T-cell (primary cell): ENCODE data around the gene NCAPG2. TPM values are rescaled to one million over a fixed set of nuclear protein-coding genes. Genes with fewer than 3 reads are reported as not detected.

Experiments
- ATAC-seq, 4 experiments: fragments of 200-7000 bp in 3 of 4; fragments of 150-1000 bp in 1 of 4; cut with Tn5 transposase; replicated peaks in 1 of 4; 1 replicate in 3 of 4; 2 replicates in 1 of 4; pipeline ENCODE4 v1.10.0; 2021; ENCODE audit warnings: moderate library complexity in 3 of 4, mild to moderate bottlenecking in 2 of 4, moderate number of reproducible peaks in 1 of 4
- CTCF ChIA-PET, 2 donors: fragments of 300-600 bp; sonication (Branson Sonifier 250); formaldehyde crosslinking; loops; one replicate each; lab custom pipeline; 2022; ENCODE audit warnings: antibody characterized with exemption in 2 of 2; lab: Charles Lee
- POLR2A ChIA-PET, 2 donors: fragments of 300-600 bp; sonication (Branson Sonifier 250); formaldehyde crosslinking; loops; one replicate each; lab custom pipeline; 2022; ENCODE audit warnings: antibody characterized with exemption in 2 of 2; lab: Charles Lee
- DNase-seq, 35 experiments: peaks; one replicate each; pipeline versions ENCODE4 v3.0.0 to v3.0.0-alpha.2; 2013 to 2023
- H3K27ac ChIP-seq: one replicate; pipeline ENCODE4 v1.5.1; 2013; ENCODE audit warnings: low read length
- H3K27me3 ChIP-seq, 2 experiments: replicated peaks in 1 of 2; 1 replicate in 1 of 2; 2 replicates in 1 of 2; pipeline versions ENCODE4 v1.6.1 to v1.7.0; 2013; ENCODE audit warnings: low read length in 1 of 2, mixed read lengths in 1 of 2; ENCODE audit not compliant: control insufficient read depth in 2 of 2, insufficient read depth in 2 of 2; ENCODE audit errors: extremely low read depth in 1 of 2
- H3K36me3 ChIP-seq, 2 donors: 1 replicate in 1 of 2; 2 replicates in 1 of 2; pipeline versions ENCODE4 v1.6.1 to v1.7.0; 2013; ENCODE audit warnings: low read length in 1 of 2; ENCODE audit not compliant: control insufficient read depth in 2 of 2, insufficient read depth in 1 of 2; ENCODE audit errors: extremely low read depth in 1 of 2
- H3K4me1 ChIP-seq, 2 experiments: 1 replicate in 1 of 2; 2 replicates in 1 of 2; pipeline versions ENCODE4 v1.6.1 to v1.7.0; 2013; ENCODE audit warnings: low read length in 2 of 2, mixed read lengths in 1 of 2; ENCODE audit not compliant: insufficient read depth in 2 of 2, control insufficient read depth in 1 of 2; ENCODE audit errors: extremely low read depth in 1 of 2
- H3K4me3 ChIP-seq, 2 donors: 1 replicate in 1 of 2; 2 replicates in 1 of 2; pipeline versions ENCODE4 v1.5.1 to v1.7.0; 2013; ENCODE audit warnings: mild to moderate bottlenecking in 2 of 2, low read length in 1 of 2, moderate library complexity in 1 of 2; ENCODE audit not compliant: control insufficient read depth in 1 of 2; ENCODE audit errors: extremely low read depth in 1 of 2
- H3K9me3 ChIP-seq: 2 replicates; pipeline ENCODE4 v1.7.0; 2013
- H3K27ac Mint-ChIP-seq, 2 donors: one replicate each; pipeline ENCODE4 v1.8.0; 2020 to 2021; ENCODE audit warnings: mild to moderate bottlenecking in 2 of 2, mixed read lengths in 2 of 2
- H3K27me3 Mint-ChIP-seq, 2 donors: one replicate each; pipeline ENCODE4 v1.8.0; 2021 to 2022; ENCODE audit warnings: mixed read lengths in 2 of 2
- H3K36me3 Mint-ChIP-seq: one replicate; pipeline ENCODE4 v1.8.0; 2021; ENCODE audit warnings: mixed read lengths
- H3K4me1 Mint-ChIP-seq, 3 donors: one replicate each; pipeline ENCODE4 v1.8.0; 2020 to 2022; ENCODE audit warnings: mixed read lengths in 3 of 3, mild to moderate bottlenecking in 1 of 3
- H3K4me3 Mint-ChIP-seq, 3 donors: one replicate each; pipeline ENCODE4 v1.8.0; 2020 to 2022; ENCODE audit warnings: mild to moderate bottlenecking in 3 of 3, mixed read lengths in 3 of 3, moderate library complexity in 3 of 3
- H3K9me3 Mint-ChIP-seq, 3 donors: one replicate each; pipeline ENCODE4 v1.8.0; 2020 to 2022; ENCODE audit warnings: mixed read lengths in 3 of 3
- WGBS: methylation state at CpG from one replicate; pipeline ENCODE4 v1.1.5; 2013; ENCODE audit warnings: missing lambda C conversion rate; ENCODE audit not compliant: insufficient coverage; 5-methylcytosine and 5-hydroxymethylcytosine counted together
- total RNA-seq, 35 experiments: library from RNA in 6 of 35; stranded (reverse) in 6 of 35; fragments of 120-200 nt in 1 of 35; gene quantifications; one replicate each; pipeline versions ENCODE4 v1.2.1 to v1.2.4 and lab custom pipeline; 2013 to 2026

NCAPG2 gene
- total RNA-seq, 5 donors from 2014 or later (not counting 1 experiment from before 2014, with no cell fraction given), result 6.2 to 14.7 (median 11.9) TPM

DNA sequence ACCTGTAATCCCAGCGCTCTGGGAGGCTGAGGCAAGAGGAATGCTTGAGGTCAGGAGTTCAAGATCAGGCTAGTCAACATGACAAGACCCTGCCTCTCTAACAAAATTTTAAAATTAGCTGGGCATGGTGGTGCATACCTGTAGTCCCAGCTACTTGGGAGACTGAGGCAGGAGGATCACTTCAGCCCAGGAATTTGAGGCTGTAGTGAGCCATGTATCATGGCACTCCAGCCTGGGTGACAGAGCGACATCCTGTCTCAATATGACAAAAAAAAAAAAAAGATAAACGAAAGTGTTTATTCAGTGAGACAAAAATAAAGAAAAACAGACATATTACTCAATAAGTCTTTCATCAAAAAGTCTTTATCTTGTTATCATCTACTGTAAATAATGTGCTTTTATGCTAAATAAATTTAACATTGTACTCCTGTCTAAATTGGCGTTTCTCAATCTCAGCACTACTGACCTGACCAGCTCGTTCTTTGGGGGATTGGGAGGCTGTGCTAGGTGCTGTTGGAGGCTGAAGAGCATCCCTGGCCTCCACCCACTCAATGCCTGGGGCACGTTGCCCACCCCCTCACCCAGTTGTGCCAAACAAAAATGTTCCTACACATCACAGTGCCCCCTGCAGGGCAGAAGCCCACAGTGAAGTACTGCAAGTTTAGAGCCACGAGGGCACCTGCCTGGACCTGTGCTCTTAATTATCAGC, 57.7 kb downstream of the NCAPG2 start:
- CTCF ChIA-PET, result no interaction called here
- ATAC-seq (no peak), DNase-seq (peak in 1 of 35 experiments; percentile 20)
- no peaks in the 10 kb centered on the region for H3K9me3 ChIP-seq
- H3K4me1 ChIP-seq, result no peaks in the 10 kb centered on the region
- peaks cover 35% of the 10 kb centered on the region for H3K36me3 Mint-ChIP-seq
- WGBS, result 90% methylated on average over 2 of the region's 7 CpGs
- H3K27ac ChIP-seq, result no peak overlapping the region
- peaks cover 0 to 11% of the 10 kb centered on the region in 2 donors for H3K36me3 ChIP-seq
- no peak overlapping the region for H3K4me3 ChIP-seq
- POLR2A ChIA-PET, result no interaction called here
- H3K27me3 Mint-ChIP-seq, result no peaks in the 10 kb centered on the region
- H3K9me3 Mint-ChIP-seq, result no peaks in the 10 kb centered on the region
- H3K27ac Mint-ChIP-seq, result no peak overlapping the region
- H3K4me1 Mint-ChIP-seq, result no peaks in the 10 kb centered on the region
- no peak overlapping the region for H3K4me3 Mint-ChIP-seq
- H3K27me3 ChIP-seq, result no peaks in the 10 kb centered on the region

DNA sequence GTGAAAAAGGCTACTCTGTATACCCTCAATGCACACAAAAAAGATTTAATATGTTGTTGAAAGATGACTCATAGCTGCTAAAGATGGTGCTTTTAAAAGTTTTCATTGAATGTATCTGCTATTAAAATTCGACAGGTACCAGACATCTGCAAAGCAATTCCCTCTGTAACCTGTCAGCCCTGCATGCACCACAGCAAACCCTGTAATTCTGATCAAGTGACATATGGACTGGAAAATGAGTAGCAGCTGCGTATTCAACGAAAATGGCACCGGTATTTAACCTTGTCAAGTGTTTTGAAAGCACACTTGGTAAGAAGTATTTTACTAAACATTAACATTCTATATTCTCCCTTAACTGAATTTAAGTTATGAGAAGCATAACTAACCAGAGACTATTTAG, 58.8 kb downstream of the NCAPG2 start:
- no peaks in the 10 kb centered on the region for H3K4me1 Mint-ChIP-seq
- Histone ChIP-seq H3K4me3 (no peak overlapping the region), H3K36me3 (peaks cover 0 to 11% of the 10 kb centered on the region in 2 donors), H3K4me1 (no peaks in the 10 kb centered on the region), H3K9me3 (no peaks in the 10 kb centered on the region), H3K27me3 (no peaks in the 10 kb centered on the region), H3K27ac (no peak overlapping the region)
- CTCF ChIA-PET, result no interaction called here
- H3K27ac Mint-ChIP-seq, result no peak overlapping the region
- peaks cover 35% of the 10 kb centered on the region for H3K36me3 Mint-ChIP-seq
- WGBS, result no CpG with 5 or more reads among the region's 4 CpGs
- ATAC-seq, result no peak
- no peaks in the 10 kb centered on the region for H3K9me3 Mint-ChIP-seq
- H3K27me3 Mint-ChIP-seq, result no peaks in the 10 kb centered on the region
- POLR2A ChIA-PET, result no interaction called here
- no peak overlapping the region for H3K4me3 Mint-ChIP-seq
- no peak for DNase-seq

DNA sequence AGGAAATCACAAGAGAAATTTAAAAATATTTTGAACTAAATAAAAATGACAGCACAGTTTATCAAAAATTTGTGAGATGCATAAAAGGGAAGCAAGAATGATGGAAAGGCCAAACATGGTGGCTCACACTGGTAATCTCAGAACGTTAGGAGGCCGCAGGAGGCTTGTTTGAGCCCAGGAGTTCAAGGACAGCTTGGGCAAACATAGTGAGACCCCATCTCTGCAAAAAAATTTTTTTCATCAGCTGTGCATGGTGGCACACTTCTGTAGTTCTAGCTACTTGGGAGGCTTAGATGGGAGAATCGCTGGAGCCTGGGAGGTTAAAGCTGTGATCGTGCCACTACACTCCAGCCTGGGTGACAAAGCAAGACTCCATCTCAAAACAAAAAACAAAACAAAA, 62.5 kb downstream of the NCAPG2 start:
- no peaks in the 10 kb centered on the region for H3K4me1 Mint-ChIP-seq
- ATAC-seq (no peak), DNase-seq (no peak)
- Histone ChIP-seq H3K9me3 (no peaks in the 10 kb centered on the region), H3K27ac (no peak overlapping the region), H3K36me3 (peaks cover 0 to 9% of the 10 kb centered on the region in 2 donors), H3K4me3 (no peak overlapping the region), H3K4me1 (no peaks in the 10 kb centered on the region), H3K27me3 (no peaks in the 10 kb centered on the region)
- H3K27ac Mint-ChIP-seq, result no peak overlapping the region
- ChIA-PET POLR2A (no interaction called here), CTCF (no interaction called here)
- H3K36me3 Mint-ChIP-seq, result peaks cover 47% of the 10 kb centered on the region
- H3K27me3 Mint-ChIP-seq, result no peaks in the 10 kb centered on the region
- 95% methylated on average over 2 of the region's 4 CpGs for WGBS
- H3K4me3 Mint-ChIP-seq, result no peak overlapping the region
- H3K9me3 Mint-ChIP-seq, result no peaks in the 10 kb centered on the region

DNA sequence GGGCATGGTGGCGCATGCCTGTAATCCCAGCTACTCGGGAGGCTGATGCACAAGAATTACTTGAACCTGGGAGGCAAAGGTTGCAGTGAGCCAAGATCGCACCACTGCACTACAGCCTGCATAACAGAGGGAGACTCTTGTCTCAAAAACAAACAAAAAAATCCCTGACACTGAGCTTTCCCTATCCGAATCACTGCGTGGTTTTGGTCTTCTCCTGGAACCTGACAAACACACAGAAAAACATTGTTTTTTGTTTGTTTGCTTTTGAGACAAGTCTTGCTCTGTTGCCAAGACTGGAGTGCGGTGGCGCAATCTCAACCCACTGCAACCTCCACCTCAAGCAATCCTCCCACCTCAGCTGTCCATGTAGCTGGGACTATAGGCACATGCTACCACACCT, 66.6 kb downstream of the NCAPG2 start:
- DNase-seq (no peak), ATAC-seq (no peak)
- no peak overlapping the region for H3K4me3 ChIP-seq
- Mint-ChIP-seq H3K27ac (no peak overlapping the region), H3K4me1 (no peaks in the 10 kb centered on the region), H3K9me3 (no peaks in the 10 kb centered on the region), H3K4me3 (no peak overlapping the region), H3K27me3 (no peaks in the 10 kb centered on the region), H3K36me3 (peaks cover 23% of the 10 kb centered on the region)
- no peaks in the 10 kb centered on the region for H3K4me1 ChIP-seq
- H3K9me3 ChIP-seq, result no peaks in the 10 kb centered on the region
- no peaks in the 10 kb centered on the region for H3K36me3 ChIP-seq
- ChIA-PET POLR2A (no interaction called here), CTCF (no interaction called here)
- no peaks in the 10 kb centered on the region for H3K27me3 ChIP-seq
- WGBS, result 100% methylated on average over 4 of the region's 7 CpGs
- no peak overlapping the region for H3K27ac ChIP-seq

DNA sequence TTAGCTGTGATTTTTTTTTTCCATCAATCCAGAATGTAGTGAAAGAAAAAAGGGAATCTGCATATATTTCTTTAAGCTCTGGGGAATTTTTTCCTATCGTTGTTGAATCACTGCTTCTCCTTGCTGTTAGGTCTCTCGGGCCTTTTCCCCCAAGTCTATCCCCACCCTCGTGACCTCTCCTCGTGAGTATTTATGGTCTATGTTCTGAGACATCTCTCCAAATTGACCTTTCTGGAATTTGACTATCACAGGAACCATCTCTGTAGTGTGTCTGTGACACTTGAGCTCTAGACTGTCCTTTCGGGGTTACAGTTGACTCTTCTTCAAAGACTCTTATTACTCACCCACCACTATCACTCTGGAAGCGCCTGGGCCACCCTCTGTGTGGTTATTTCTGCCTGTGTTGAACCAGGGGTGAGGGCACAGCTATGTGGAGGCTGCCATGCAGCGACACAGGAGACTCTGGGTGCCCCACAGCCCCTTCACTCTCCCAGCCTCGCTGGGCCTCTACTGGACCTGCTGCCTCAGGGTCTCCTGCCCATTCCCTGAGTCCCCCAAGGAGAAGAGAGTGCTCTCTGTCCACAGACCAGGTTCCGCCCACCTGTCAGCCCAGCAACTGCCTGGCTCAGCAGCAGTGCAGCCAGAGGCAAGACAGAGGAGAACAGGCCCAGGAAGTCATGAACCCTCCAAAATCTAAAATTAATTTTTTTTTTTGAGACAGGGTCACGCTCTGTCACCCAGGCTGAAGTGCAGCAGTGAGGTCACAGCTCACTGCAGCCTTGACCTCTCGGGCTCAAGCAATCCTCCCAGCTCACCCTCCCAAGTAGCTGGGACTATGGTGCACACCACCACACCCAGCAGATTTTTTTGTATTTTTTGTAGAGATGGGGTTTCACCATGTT, 71.3 kb downstream of the NCAPG2 start:
- 100% methylated on average over 3 of the region's 11 CpGs for WGBS
- Histone ChIP-seq H3K27me3 (no peaks in the 10 kb centered on the region), H3K9me3 (no peaks in the 10 kb centered on the region), H3K27ac (no peak overlapping the region), H3K36me3 (no peaks in the 10 kb centered on the region), H3K4me3 (no peak overlapping the region), H3K4me1 (no peaks in the 10 kb centered on the region)
- Mint-ChIP-seq H3K36me3 (peaks cover 26% of the 10 kb centered on the region), H3K27me3 (no peaks in the 10 kb centered on the region), H3K4me1 (no peaks in the 10 kb centered on the region), H3K27ac (no peak overlapping the region), H3K4me3 (no peak overlapping the region), H3K9me3 (no peaks in the 10 kb centered on the region)
- DNase-seq (no peak), ATAC-seq (no peak)
- ChIA-PET CTCF (no interaction called here), POLR2A (no interaction called here)

DNA sequence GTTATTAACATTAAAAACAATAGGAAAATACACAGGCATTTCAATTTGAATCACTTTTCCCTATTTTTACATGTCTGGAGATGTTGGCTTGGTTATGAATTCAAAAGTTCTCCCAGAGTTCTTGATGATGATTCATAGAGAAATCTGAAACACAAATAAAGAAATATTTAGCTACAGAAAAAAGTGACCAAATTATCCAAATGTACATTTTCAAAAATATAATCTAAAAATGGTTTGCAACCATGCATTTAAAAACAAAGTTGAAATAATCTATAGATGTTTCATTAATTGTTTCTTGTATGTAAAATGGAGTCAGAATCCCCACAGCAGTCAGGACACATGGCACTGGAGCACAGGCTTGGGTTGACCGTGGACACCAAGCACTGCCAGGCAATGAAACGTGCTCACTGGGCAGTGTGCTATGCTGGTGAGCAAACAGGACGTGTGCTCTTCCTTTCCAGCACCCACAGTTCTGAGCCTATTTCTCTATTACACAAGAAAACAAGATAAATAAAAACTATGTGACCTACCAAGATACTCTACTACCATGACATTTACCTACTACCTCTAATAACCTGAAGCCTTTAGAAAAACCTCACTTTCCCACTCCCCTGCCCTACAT, 72.9 kb downstream of the NCAPG2 start:
- H3K36me3 Mint-ChIP-seq, result peaks cover 33% of the 10 kb centered on the region
- no peak overlapping the region for H3K27ac Mint-ChIP-seq
- no peaks in the 10 kb centered on the region for H3K36me3 ChIP-seq
- H3K4me3 Mint-ChIP-seq, result no peak overlapping the region
- H3K4me3 ChIP-seq, result no peak overlapping the region
- ATAC-seq (no peak), DNase-seq (no peak)
- ChIA-PET POLR2A (no interaction called here), CTCF (interaction anchor here in 1 of 2 donors (0.6 kb wide), 1 partner anchor 7 kb away, joined by 5 read pairs; no protein-coding TSS in a partner anchor)
- H3K27me3 ChIP-seq, result no peaks in the 10 kb centered on the region
- no peaks in the 10 kb centered on the region for H3K27me3 Mint-ChIP-seq
- H3K27ac ChIP-seq, result no peak overlapping the region
- H3K4me1 ChIP-seq, result no peaks in the 10 kb centered on the region
- H3K4me1 Mint-ChIP-seq, result no peaks in the 10 kb centered on the region
- H3K9me3 Mint-ChIP-seq, result no peaks in the 10 kb centered on the region
- WGBS, result 100% methylated on average over 3 of the region's 3 CpGs
- H3K9me3 ChIP-seq, result no peaks in the 10 kb centered on the region
